ENCODE results near the gene LILRB4. TPM values are rescaled to one million over a fixed set of nuclear protein-coding genes. Genes with fewer than 3 reads are reported as not detected.
"Not testable (repeated sequence)": the region's sequence is repeated elsewhere in the genome, so short reads cannot be mapped to it uniquely, and the experiment has no call there.

Gene LILRB4
- total and polyA plus RNA-seq, 3 donors from 2014 or later = 1.0 to 12.6 (median 3.2) TPM

DNA sequence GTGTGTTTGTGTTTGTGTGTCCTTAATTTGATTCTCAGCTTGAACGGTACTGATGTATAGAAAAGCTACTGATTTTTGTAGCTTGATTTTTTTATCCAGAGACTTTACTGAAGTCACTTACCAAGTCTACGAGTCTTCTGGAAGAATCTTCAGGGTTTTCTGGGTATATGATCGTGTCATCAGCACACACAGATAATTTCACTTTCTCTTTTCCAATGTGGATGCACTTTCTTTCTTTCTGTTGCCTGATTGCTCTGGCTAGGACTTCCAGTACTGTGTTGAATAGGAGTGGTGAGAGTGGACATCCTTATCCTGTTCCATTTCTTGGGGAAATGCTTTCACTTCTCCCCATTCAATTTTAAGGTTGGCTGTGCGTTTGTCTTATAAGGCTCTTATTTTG lies 40.4 kb upstream of the LILRB4 start:
- 67 to 80% methylated on average over 4 of the region's 4 CpGs for WGBS, 2 donors

DNA sequence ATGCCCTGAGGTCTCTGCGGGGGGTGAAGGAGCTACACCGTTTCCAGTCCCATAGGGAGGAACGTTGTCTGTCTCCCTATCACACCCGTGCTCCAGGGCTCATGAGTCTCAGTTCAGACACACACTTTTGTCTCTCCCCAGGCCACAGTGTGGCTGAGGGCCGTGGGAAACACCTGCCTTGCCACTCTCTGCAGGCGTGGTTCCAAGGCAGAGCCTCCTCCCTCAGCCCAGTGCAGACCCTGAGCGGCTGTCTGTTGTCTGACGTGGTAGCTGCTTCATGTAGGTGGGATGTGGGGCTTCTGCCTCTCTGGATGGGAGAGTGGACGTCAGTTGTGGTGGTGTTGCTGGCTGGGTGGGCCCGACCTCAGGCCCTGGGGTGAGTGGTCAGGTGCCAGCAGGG lies 38.6 kb upstream of the LILRB4 start:
- H3K4me1 ChIP-seq; H3K4me3 ChIP-seq; H3K9me3 ChIP-seq; H3K36me3 ChIP-seq (ENCODE audit: low read depth, missing control alignments); H3K27me3 ChIP-seq; intact Hi-C loops (cut with DNase I; ENCODE audit: low total_unique reads); DNase-seq; H3K27ac ChIP-seq: not testable (repeated sequence)
- WGBS, 2 donors = 91 to 94% methylated on average over 3 to 9 of the region's 10 CpGs

More for the DNA sequence above, 40.4 kb upstream of the LILRB4 start:
- DNase-seq = no peak
- intact Hi-C loops (cut with DNase I; ENCODE audit: low total_unique reads) = no loop called here
- Histone ChIP-seq H3K27me3 (no peaks in the 10 kb centered on the region), H3K4me1 (no peaks in the 10 kb centered on the region), H3K36me3 (ENCODE audit: low read depth, missing control alignments) (no peaks in the 10 kb centered on the region), H3K4me3 (no peak overlapping the region), H3K9me3 (no peaks in the 10 kb centered on the region), H3K27ac (no peak overlapping the region)
- TF ChIP-seq, protein P1, sequence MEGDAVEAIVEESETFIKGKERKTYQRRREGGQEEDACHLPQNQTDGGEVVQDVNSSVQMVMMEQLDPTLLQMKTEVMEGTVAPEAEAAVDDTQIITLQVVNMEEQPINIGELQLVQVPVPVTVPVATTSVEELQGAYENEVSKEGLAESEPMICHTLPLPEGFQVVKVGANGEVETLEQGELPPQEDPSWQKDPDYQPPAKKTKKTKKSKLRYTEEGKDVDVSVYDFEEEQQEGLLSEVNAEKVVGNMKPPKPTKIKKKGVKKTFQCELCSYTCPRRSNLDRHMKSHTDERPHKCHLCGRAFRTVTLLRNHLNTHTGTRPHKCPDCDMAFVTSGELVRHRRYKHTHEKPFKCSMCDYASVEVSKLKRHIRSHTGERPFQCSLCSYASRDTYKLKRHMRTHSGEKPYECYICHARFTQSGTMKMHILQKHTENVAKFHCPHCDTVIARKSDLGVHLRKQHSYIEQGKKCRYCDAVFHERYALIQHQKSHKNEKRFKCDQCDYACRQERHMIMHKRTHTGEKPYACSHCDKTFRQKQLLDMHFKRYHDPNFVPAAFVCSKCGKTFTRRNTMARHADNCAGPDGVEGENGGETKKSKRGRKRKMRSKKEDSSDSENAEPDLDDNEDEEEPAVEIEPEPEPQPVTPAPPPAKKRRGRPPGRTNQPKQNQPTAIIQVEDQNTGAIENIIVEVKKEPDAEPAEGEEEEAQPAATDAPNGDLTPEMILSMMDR (IDR thresholded peaks at IDR 0.05) = no peak
- no peak for TF ChIP-seq POLR2A (IDR thresholded peaks at IDR 0.05)

DNA sequence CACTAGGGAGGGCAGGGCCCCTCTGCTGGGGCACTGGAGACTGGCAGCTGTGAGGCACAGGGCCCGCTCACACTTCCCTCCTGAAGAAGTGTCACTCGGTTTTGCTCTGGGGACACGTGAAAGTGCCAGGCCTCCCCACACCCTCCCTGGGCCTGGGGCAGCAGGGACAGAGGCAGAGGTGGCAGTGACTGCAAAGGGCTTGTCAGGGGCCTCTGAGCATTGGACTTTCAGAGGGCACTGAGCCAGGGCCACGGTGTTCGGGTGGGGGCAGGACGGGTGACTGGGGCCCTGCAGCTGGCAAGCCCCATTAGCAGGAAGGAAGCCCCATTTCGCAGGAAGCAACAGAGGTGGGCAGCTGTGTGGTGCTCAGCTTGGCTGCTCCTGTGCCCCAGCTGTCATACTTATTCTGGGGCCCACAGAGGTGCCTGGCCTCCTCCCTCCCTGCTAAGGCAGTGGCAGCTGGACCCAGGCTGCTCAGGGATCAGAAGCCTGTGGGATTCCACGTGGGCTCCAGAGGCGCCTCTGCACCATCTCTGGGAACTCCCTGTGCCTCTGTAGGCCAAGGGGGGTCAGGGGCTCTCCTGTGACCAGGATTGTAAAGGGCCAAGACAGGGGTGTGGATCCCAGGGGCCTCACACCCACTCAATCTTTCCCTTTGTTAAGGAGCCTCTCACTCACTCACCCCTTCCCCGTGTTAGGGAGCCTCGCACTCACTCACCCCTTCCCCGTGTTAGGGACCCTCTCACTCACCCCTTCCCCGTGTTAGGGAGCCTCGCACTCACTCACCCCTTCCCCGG lies 37.7 kb upstream of the LILRB4 start:
- H3K4me3 ChIP-seq; H3K4me1 ChIP-seq; H3K36me3 ChIP-seq (ENCODE audit: low read depth, missing control alignments); H3K27me3 ChIP-seq; DNase-seq; intact Hi-C loops (cut with DNase I; ENCODE audit: low total_unique reads); H3K27ac ChIP-seq; H3K9me3 ChIP-seq: not testable (repeated sequence)
- WGBS, 2 donors = 72 to 86% methylated on average over 7 to 8 of the region's 15 CpGs

DNA sequence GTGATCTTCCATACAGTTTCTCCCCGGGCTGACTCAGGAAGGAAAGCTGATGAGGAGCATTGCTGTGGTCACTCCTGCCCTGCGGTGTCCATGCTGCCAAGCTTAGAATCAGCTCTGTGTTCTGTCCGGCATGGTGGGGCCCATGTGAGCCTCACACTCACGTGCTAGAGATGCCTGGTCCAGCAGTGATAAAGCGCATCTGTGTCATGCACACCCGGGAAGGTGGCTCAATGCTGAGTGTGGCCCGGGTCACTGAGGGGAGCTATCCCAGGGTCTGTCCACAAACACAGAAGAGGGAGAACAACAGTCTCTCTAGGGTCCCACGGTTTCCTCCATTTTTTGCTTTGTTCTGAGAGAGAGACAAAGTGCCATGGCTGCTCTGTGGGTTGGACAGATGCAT lies 36.0 kb upstream of the LILRB4 start:
- Histone ChIP-seq H3K9me3 (no peaks in the 10 kb centered on the region), H3K4me3 (no peak overlapping the region), H3K4me1 (no peaks in the 10 kb centered on the region), H3K27me3 (no peaks in the 10 kb centered on the region), H3K27ac (no peak overlapping the region), H3K36me3 (ENCODE audit: low read depth, missing control alignments) (no peaks in the 10 kb centered on the region)
- intact Hi-C loops (cut with DNase I; ENCODE audit: low total_unique reads) = no loop called here
- 86 to 87% methylated on average over 8 of the region's 8 CpGs for WGBS, 2 donors
- DNase-seq = no peak
- TF ChIP-seq POLR2A (IDR thresholded peaks at IDR 0.05) = no peak
- TF ChIP-seq, protein P1 (IDR thresholded peaks at IDR 0.05) = no peak

DNA sequence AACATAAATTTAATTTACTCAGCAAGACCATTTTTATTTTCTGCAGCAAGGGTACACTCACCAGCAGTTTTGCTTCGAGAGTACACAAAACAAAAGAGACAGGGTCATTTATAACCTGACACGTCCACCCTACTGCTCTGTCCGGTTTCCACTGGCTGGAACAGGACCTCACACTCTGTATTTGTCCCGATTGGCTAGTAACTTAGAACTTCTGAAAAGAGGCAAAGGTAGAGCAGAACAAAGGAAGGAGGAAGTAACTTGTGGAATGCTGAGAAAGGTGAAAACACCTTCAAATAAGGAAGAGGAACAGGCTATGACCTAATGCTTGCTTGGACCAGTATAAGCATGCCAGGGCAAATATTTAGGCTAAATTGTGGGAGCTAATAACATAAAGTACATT lies 34.9 kb upstream of the LILRB4 start:
- WGBS, 2 donors = 70 to 74% methylated on average over 4 of the region's 4 CpGs

DNA sequence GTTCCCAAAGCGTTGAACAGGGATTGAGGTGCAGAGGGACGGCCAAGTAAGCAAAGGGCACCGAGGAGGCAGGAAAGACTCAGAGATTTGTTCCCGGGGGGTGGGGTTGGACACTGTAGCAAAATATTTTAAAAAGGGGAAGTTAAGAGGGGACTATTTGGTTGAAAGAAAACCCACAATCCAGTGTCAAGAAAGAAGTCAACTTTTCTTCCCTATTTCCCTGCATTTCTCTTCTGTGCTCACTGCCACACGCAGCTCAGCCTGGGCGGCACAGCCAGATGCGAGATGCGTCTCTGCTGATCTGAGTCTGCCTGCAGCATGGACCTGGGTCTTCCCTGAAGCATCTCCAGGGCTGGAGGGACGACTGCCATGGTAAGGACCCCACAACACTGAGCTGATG lies 32.5 kb upstream of the LILRB4 start, which contains the start of gene LILRB1:
LILRB1 (plus strand) TSS at position 223 of the 400 bp plus-strand sequence. CDS start 590 bp downstream, outside the sequence.
- 77 to 84% methylated on average over 9 of the region's 9 CpGs for WGBS, 2 donors
- H3K27me3 ChIP-seq; H3K36me3 ChIP-seq (ENCODE audit: low read depth, missing control alignments); H3K4me1 ChIP-seq; intact Hi-C loops (cut with DNase I; ENCODE audit: low total_unique reads); DNase-seq; H3K27ac ChIP-seq; H3K4me3 ChIP-seq; H3K9me3 ChIP-seq: not testable (repeated sequence)

More for the DNA sequence above, 34.9 kb upstream of the LILRB4 start:
- H3K36me3 ChIP-seq (ENCODE audit: low read depth, missing control alignments); intact Hi-C loops (cut with DNase I; ENCODE audit: low total_unique reads); H3K27me3 ChIP-seq; H3K27ac ChIP-seq; DNase-seq; H3K4me1 ChIP-seq; H3K4me3 ChIP-seq; H3K9me3 ChIP-seq: not testable (repeated sequence)

DNA sequence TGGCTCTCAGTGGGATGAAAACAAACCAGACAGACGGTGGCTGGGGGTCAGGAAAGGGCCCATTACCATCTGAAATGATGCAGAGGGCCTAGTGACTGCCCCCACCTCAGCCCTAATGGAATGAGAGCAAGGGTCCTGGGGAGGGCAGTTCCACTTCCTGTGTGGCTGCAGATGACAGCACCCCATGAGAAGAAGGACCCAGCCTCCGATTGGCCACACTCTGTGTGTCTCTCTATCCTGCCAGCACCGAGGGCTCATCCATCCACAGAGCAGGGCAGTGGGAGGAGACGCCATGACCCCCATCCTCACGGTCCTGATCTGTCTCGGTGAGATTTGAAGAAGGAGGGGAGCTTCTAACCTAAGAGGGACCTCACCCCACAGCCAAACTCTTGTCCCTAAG lies 32.0 kb upstream of the LILRB4 start:
- Histone ChIP-seq H3K4me1 (no peaks in the 10 kb centered on the region), H3K27ac (no peak overlapping the region), H3K27me3 (no peaks in the 10 kb centered on the region), H3K4me3 (no peak overlapping the region), H3K36me3 (ENCODE audit: low read depth, missing control alignments) (no peaks in the 10 kb centered on the region), H3K9me3 (no peaks in the 10 kb centered on the region)
- TF ChIP-seq POLR2A (IDR thresholded peaks at IDR 0.05) = no peak
- TF ChIP-seq, protein P1 (IDR thresholded peaks at IDR 0.05) = no peak
- WGBS, 2 donors = 54 to 65% methylated on average over 5 to 6 of the region's 6 CpGs
- intact Hi-C loops (cut with DNase I; ENCODE audit: low total_unique reads) = no loop called here
- DNase-seq = no peak

DNA sequence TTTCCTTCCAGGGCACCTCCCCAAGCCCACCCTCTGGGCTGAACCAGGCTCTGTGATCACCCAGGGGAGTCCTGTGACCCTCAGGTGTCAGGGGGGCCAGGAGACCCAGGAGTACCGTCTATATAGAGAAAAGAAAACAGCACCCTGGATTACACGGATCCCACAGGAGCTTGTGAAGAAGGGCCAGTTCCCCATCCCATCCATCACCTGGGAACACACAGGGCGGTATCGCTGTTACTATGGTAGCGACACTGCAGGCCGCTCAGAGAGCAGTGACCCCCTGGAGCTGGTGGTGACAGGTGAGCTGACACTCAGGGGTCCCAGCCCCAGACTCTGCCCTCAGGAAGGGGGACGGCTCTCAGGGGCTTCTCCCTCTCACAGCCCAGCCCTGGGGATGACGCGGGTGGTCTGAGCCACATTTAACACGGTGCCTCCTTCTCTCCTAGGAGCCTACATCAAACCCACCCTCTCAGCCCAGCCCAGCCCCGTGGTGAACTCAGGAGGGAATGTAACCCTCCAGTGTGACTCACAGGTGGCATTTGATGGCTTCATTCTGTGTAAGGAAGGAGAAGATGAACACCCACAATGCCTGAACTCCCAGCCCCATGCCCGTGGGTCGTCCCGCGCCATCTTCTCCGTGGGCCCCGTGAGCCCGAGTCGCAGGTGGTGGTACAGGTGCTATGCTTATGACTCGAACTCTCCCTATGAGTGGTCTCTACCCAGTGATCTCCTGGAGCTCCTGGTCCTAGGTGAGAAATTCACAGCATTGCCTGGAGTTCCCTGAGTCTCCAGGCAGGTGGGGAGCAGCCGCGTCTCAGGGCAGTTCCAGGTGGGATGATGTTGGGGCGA lies 31.1 kb upstream of the LILRB4 start:
- H3K4me1 ChIP-seq; H3K36me3 ChIP-seq (ENCODE audit: low read depth, missing control alignments); DNase-seq; H3K27ac ChIP-seq; H3K9me3 ChIP-seq; H3K27me3 ChIP-seq; H3K4me3 ChIP-seq; intact Hi-C loops (cut with DNase I; ENCODE audit: low total_unique reads): not testable (repeated sequence)
- 75 to 85% methylated on average over 9 to 23 of the region's 23 CpGs for WGBS, 2 donors

DNA sequence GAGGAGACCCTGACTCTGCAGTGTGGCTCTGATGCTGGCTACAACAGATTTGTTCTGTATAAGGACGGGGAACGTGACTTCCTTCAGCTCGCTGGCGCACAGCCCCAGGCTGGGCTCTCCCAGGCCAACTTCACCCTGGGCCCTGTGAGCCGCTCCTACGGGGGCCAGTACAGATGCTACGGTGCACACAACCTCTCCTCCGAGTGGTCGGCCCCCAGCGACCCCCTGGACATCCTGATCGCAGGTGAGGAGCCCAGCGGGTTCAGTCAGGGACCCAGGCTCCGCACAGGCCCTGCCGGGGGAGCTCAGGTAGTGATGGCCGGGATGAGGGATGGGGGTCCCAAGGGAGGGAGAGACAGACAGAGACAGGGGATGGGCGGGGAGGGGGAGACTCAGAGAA lies 30.3 kb upstream of the LILRB4 start:
- H3K27me3 ChIP-seq; DNase-seq; H3K9me3 ChIP-seq; H3K4me1 ChIP-seq; H3K4me3 ChIP-seq; H3K36me3 ChIP-seq (ENCODE audit: low read depth, missing control alignments); H3K27ac ChIP-seq; intact Hi-C loops (cut with DNase I; ENCODE audit: low total_unique reads): not testable (repeated sequence)
- 79 to 82% methylated on average over 16 of the region's 16 CpGs for WGBS, 2 donors
